Muscle layer of colon (tissue), 2 donors: Measurements from ENCODE around the gene OR8D1.
"Not testable (repeated sequence)": the region's sequence is repeated elsewhere in the genome, so short reads cannot be mapped to it uniquely, and the experiment has no call there.

Experiments
- H3K27ac ChIP-seq: one replicate; pipeline ENCODE4 v1.7.0; 2013; ENCODE audit warnings: low read depth, mild to moderate bottlenecking, low read length, moderate library complexity
- H3K27me3 ChIP-seq, 2 donors: one replicate each; pipeline ENCODE4 v1.7.0; 2013; ENCODE audit warnings: low read length in 2 of 2, mild to moderate bottlenecking in 2 of 2; ENCODE audit not compliant: insufficient read depth in 2 of 2, control insufficient read depth in 1 of 2
- H3K36me3 ChIP-seq: one replicate; pipeline ENCODE4 v1.7.0; 2013; ENCODE audit warnings: mild to moderate bottlenecking, low read length; ENCODE audit not compliant: insufficient read depth
- H3K4me1 ChIP-seq: one replicate; pipeline ENCODE4 v1.7.0; 2013; ENCODE audit warnings: mild to moderate bottlenecking, low read length; ENCODE audit not compliant: insufficient read depth
- H3K4me3 ChIP-seq, 2 donors: one replicate each; pipeline ENCODE4 v1.7.0; 2013; ENCODE audit warnings: low read length in 2 of 2, low read depth in 1 of 2, mild to moderate bottlenecking in 1 of 2, moderate library complexity in 1 of 2
- H3K9ac ChIP-seq: one replicate; pipeline ENCODE4 v1.7.0; 2013; ENCODE audit warnings: low read length
- H3K9me3 ChIP-seq: one replicate; pipeline ENCODE4 v1.7.0; 2013; ENCODE audit warnings: mild to moderate bottlenecking, low read length
- donor health status: abdominal sarcoma.
- donor health status: Adenocarcinoma of cecum.

The OR8D1 gene

DNA sequence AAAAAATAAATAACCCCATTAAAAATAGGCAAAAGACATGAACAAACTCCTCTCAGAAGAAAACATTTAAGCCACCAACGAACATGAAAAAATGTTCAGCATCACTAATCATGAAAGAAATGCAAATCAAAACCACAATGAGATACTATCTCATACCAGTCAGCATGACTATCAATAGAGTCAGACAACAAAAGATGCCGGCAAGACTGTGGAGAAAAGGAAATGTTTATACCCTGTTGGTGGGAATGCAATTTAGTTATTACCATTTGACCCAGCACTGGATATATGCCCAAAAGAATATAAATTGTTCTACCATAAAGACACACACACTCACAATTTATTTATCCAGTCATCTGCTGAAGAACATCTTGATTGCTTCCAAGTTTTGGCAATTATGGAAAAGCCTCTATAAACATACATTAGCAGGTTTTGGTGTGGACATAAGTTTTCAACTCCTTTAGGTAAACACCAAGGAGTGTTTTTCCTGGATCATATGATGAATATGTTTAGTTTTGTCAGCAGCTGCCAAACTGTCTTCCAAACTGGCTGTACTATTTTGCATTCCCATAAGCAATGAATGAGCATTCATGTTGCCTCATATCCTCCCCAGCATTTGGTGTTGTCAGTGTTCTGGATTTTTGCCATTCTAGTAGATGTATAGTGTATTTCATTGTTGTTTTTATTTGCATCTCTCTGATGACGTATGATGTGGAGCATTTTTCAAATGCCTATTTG is 28.0 kb downstream of the OR8D1 start:
- Histone ChIP-seq H3K9ac (no peak overlapping the region), H3K4me1 (no peaks in the 10 kb centered on the region), H3K27me3 (no peaks in the 10 kb centered on the region), H3K9me3 (no peaks in the 10 kb centered on the region), H3K4me3 (no peak overlapping the region), H3K36me3 (no peaks in the 10 kb centered on the region), H3K27ac (no peak overlapping the region)

DNA sequence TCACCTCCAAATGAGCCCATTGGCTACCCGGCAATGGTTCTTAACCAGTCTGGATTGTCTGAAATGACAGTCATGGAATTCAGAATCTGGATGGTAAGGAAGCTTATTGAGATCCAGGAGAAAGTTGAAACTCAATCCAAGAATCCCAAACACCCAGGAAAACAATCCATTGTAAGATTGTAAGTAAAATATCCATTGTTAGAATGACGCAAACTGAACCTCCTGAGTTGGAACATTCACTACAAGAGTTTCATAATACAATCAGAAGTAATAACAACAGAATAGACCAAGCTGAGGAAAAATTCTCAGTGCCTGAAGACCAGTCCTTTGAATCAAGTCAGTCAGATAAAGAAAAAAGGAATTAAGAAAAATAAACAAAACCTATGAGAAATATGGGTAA is 35.5 kb downstream of the OR8D1 start:
- H3K27me3 ChIP-seq: no peaks in the 10 kb centered on the region
- H3K36me3 ChIP-seq: no peaks in the 10 kb centered on the region
- H3K4me1 ChIP-seq: no peaks in the 10 kb centered on the region
- H3K27ac ChIP-seq: no peak overlapping the region
- no peaks in the 10 kb centered on the region for H3K9me3 ChIP-seq
- H3K4me3 ChIP-seq: no peak overlapping the region
- no peak overlapping the region for H3K9ac ChIP-seq

DNA sequence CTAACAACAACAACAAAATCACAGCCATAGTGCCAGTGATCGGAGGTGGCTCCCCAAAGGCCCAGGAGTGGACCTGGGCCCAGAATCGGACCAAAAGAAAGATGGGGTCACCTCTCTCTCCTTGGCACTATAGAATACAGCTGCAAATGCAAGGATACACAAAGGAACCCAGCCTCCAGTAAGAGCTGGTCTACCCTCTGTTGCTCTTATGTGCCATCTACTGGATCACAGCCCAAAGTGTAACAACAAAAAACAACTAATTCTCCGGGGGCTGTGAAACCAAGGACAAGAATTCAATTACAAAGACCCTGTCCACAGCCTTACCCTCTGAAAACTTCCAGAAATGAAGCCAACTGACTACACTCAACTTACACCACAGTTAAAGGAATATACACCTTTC is 35.9 kb downstream of the OR8D1 start:
- Histone ChIP-seq H3K4me1 (no peaks in the 10 kb centered on the region), H3K36me3 (no peaks in the 10 kb centered on the region), H3K27me3 (no peaks in the 10 kb centered on the region), H3K9ac (no peak overlapping the region), H3K9me3 (no peaks in the 10 kb centered on the region), H3K27ac (no peak overlapping the region), H3K4me3 (no peak overlapping the region)

DNA sequence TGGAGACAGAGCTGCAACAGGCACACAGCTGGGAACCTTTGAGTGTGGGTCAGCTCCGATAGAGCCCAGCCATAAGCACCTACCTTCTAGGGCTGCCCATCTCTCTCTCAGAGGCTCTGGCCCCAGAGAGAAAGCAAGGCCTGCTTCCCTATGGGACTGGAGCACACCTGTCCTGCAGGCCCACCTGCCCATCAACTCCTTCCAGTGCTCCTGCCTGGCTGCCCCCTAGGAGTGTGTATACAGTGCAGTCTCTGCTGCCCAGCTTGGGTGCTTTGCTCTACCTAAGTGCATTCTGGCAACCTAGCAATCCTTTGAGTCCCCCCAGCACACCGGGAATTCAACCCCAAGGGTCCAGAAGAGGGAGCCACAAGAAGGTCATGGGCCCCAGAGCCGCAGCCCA is 36.5 kb downstream of the OR8D1 start:
- Histone ChIP-seq H3K27me3 (no peaks in the 10 kb centered on the region), H3K4me1 (no peaks in the 10 kb centered on the region), H3K36me3 (no peaks in the 10 kb centered on the region), H3K9ac (no peak overlapping the region), H3K9me3 (no peaks in the 10 kb centered on the region), H3K4me3 (no peak overlapping the region), H3K27ac (no peak overlapping the region)

DNA sequence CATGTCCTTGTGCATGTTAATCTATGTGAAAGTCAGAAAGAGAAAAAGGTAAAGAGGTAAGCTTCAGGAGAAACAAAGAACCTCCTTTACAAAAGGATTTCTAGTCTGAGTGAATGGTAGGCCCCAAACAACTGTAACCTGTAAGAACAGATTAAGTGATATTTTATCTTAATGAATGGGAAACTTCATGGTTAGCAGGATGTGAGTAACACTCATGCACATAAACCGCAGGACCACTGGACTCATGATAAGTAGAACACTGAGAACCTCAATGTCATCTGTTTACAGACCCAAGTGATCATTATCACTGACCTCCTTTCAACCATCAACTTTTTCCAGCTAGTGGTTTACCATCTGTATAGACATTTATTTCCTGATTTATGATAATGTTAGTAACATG is 37.7 kb downstream of the OR8D1 start:
- no peaks in the 10 kb centered on the region for H3K9me3 ChIP-seq
- H3K9ac ChIP-seq: no peak overlapping the region
- no peak overlapping the region for H3K27ac ChIP-seq
- no peaks in the 10 kb centered on the region for H3K27me3 ChIP-seq
- H3K4me3 ChIP-seq: no peak overlapping the region
- no peaks in the 10 kb centered on the region for H3K36me3 ChIP-seq
- no peaks in the 10 kb centered on the region for H3K4me1 ChIP-seq

DNA sequence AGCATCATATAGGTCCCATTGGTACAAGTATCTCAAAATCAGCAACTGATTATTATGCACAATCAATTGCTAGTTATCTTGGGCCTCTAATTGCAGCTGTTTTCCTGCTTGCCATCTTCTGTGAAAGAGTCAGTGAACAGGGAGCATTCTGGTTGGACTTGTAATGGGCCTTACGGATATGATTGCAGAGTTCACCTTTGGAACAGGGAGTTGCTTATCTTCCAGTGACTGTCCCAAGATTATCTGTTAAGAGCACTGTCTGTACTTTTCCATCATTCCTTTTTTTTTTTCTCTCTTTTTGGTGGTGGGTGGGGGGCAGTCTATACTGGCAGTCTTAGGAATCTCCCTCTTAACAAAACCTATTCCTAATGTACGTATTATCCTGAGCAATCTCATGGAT is 39.7 kb downstream of the OR8D1 start:
- Histone ChIP-seq H3K36me3 (no peaks in the 10 kb centered on the region), H3K9me3 (no peaks in the 10 kb centered on the region), H3K27me3 (no peaks in the 10 kb centered on the region), H3K27ac (no peak overlapping the region), H3K9ac (no peak overlapping the region), H3K4me1 (no peaks in the 10 kb centered on the region), H3K4me3 (no peak overlapping the region)

DNA sequence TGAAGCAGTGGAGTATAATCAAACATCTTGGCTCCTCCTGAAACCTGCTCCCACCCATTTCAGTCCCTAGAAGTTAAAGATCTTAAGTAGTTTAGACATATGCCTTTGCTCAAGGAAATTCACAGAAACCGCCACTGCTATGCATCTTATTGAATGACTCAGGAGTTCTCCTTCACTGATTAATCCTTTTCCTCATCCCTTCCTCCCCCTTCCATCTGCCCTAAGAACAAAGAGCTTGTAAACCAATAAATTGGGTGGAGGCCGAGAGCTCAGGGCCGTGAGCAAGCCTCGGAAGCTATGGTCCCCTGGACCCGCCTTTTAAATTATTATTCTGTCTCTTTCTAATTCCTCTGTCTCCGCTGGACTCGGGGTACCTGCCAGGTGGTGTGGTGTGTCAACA is 42.9 kb downstream of the OR8D1 start:
- not testable (repeated sequence) for H3K9ac ChIP-seq, H3K36me3 ChIP-seq, H3K4me1 ChIP-seq, H3K9me3 ChIP-seq, H3K27ac ChIP-seq, H3K4me3 ChIP-seq, H3K27me3 ChIP-seq

DNA sequence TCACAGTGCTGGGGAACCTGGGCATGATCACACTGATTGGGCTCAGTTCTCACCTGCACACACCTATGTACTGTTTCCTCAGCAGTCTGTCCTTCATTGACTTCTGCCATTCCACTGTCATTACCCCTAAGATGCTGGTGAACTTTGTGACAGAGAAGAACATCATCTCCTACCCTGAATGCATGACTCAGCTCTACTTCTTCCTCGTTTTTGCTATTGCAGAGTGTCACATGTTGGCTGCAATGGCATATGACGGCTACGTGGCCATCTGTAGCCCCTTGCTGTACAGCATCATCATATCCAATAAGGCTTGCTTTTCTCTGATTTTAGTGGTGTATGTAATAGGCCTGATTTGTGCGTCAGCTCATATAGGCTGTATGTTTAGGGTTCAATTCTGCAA is 48.7 kb downstream of the OR8D1 start:
- not testable (repeated sequence) for H3K27ac ChIP-seq, H3K4me3 ChIP-seq, H3K4me1 ChIP-seq

DNA sequence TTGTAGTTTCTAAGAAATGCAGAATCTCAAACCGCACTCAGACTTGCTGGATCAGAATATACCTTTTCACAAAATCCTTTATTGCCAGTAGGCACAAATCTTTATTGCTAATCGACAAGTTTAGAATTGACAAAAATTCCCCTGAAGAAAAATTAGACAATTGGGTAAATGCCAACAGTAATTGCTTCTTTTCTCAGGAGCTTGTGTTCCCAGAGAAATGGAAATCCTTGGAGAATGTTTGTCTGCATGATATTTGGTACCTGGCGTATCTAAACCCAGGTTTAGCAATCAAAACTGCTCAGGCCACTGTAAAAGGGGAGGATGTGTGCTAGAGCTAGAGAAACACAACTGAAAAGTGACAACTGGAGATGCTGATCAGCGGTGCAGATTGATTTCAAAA is 57.7 kb downstream of the OR8D1 start, which contains the start of gene OR8G5:
OR8G5 (plus strand) TSS at position 301 of the 400 bp plus-strand sequence. CDS start 8,556 bp downstream, outside the sequence.
- H3K9ac ChIP-seq: no peak within 1 kb of the TSS
- no peaks in the 10 kb centered on the region for H3K27me3 ChIP-seq
- H3K4me3 ChIP-seq: no peak within 1 kb of the TSS
- H3K27ac ChIP-seq: no peak within 1 kb of the TSS
- no peaks in the 10 kb centered on the region for H3K36me3 ChIP-seq
- H3K9me3 ChIP-seq: no peaks in the 10 kb centered on the region
- no peaks in the 10 kb centered on the region for H3K4me1 ChIP-seq

More for the DNA sequence above, 48.7 kb downstream of the OR8D1 start:
- not testable (repeated sequence) for H3K36me3 ChIP-seq, H3K9ac ChIP-seq, H3K27me3 ChIP-seq, H3K9me3 ChIP-seq
